ENCODE data around the gene CSF1. TPM values are rescaled to one million over a fixed set of nuclear protein-coding genes. Genes with fewer than 3 reads are reported as not detected.

CSF1 gene
- total and polyA plus RNA-seq, 2 experiments from 2014 or later, result 9.1 to 19.1 TPM

DNA sequence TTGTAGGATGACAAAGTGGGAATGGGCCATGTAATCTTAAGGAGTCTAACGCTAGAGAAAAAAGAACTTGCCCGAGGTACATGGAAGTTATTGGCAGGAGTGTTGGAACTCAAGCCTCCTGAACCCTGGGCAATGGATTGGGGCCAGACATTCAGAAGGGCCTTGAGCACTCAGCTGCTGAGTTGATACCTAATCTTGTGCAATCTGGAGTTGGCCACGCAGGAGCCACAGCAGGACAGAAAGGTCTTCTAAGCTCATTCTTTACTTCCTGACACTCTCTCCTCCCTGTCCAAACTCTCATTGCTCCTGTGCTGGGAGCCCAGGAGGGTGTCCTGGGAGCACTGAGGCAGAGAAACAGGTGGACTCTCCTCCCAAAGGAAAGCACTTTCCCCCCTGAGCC lies 25.1 kb upstream of the CSF1 start:
- no peaks in the 10 kb centered on the region for H4K20me1 ChIP-seq (ENCODE audit: insufficient read depth, poor library complexity, severe bottlenecking)
- no peaks in the 10 kb centered on the region for H3K79me2 ChIP-seq
- H2AFZ ChIP-seq, result no peak overlapping the region
- no peaks in the 10 kb centered on the region for H3K9me2 ChIP-seq (replicated peaks; ENCODE audit: insufficient read depth)
- no peaks in the 10 kb centered on the region for H3K9me3 ChIP-seq (ENCODE audit: low read depth)
- H3K4me3 ChIP-seq, result no peak overlapping the region
- DNase-seq (ENCODE audit: low spot score), result no peak
- H3K4me2 ChIP-seq, result no peak overlapping the region
- 84% methylated on average over 3 of the region's 3 CpGs for WGBS (ENCODE audit: low lambda C conversion rate, missing lambda C conversion rate)
- H3K4me1 ChIP-seq (ENCODE audit: insufficient read depth), result no peaks in the 10 kb centered on the region
- no peaks in the 10 kb centered on the region for H3K36me3 ChIP-seq (replicated peaks; ENCODE audit: insufficient read depth, low read depth)
- no peaks in the 10 kb centered on the region for H3K27me3 ChIP-seq
- TF ChIP-seq EZH2phosphoT487 (IDR thresholded peaks at IDR 0.05; ENCODE audit: low read depth, severe bottlenecking, unreplicated experiment) (no peak), EZH2 (IDR thresholded peaks at IDR 0.05; ENCODE audit: borderline replicate concordance) (no peak)
- TF ChIP-seq, protein P1, sequence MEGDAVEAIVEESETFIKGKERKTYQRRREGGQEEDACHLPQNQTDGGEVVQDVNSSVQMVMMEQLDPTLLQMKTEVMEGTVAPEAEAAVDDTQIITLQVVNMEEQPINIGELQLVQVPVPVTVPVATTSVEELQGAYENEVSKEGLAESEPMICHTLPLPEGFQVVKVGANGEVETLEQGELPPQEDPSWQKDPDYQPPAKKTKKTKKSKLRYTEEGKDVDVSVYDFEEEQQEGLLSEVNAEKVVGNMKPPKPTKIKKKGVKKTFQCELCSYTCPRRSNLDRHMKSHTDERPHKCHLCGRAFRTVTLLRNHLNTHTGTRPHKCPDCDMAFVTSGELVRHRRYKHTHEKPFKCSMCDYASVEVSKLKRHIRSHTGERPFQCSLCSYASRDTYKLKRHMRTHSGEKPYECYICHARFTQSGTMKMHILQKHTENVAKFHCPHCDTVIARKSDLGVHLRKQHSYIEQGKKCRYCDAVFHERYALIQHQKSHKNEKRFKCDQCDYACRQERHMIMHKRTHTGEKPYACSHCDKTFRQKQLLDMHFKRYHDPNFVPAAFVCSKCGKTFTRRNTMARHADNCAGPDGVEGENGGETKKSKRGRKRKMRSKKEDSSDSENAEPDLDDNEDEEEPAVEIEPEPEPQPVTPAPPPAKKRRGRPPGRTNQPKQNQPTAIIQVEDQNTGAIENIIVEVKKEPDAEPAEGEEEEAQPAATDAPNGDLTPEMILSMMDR (IDR thresholded peaks at IDR 0.05; ENCODE audit: poor library complexity), result no peak
- H3K27ac ChIP-seq, result no peak overlapping the region

DNA sequence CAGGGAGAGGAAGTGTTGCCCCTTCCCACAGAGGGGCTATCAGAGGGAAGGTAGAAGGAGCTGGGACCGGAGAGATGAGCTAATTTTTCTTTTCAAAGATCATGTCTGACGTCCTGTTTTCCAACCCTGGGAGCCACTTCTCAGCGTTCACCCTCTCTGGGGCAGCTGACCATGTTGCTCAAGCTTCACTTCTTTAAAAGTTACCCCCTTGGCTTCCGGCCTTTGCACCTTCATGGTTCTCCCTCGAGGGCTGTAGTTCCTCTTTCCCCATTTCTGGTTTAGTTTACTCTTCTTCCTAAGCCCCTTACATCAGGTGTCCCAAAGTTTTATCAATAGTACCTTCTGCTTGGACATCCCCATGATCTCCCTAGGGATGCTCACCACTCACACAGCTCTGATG lies 23.8 kb upstream of the CSF1 start:
- Histone ChIP-seq H3K36me3 (replicated peaks; ENCODE audit: insufficient read depth, low read depth) (no peaks in the 10 kb centered on the region), H3K4me2 (no peak overlapping the region), H4K20me1 (ENCODE audit: insufficient read depth, poor library complexity, severe bottlenecking) (no peaks in the 10 kb centered on the region), H3K9me3 (ENCODE audit: low read depth) (no peaks in the 10 kb centered on the region), H2AFZ (no peak overlapping the region), H3K4me3 (no peak overlapping the region), H3K4me1 (ENCODE audit: insufficient read depth) (no peaks in the 10 kb centered on the region), H3K9me2 (replicated peaks; ENCODE audit: insufficient read depth) (no peaks in the 10 kb centered on the region), H3K79me2 (no peaks in the 10 kb centered on the region), H3K27ac (no peak overlapping the region), H3K27me3 (no peaks in the 10 kb centered on the region)
- no peak for DNase-seq (ENCODE audit: low spot score)
- WGBS (ENCODE audit: low lambda C conversion rate, missing lambda C conversion rate), result 91% methylated on average over 5 of the region's 5 CpGs
- TF ChIP-seq EZH2phosphoT487 (IDR thresholded peaks at IDR 0.05; ENCODE audit: low read depth, severe bottlenecking, unreplicated experiment) (no peak), EZH2 (IDR thresholded peaks at IDR 0.05; ENCODE audit: borderline replicate concordance) (no peak)
- TF ChIP-seq, protein P1 (IDR thresholded peaks at IDR 0.05; ENCODE audit: poor library complexity), result no peak

DNA sequence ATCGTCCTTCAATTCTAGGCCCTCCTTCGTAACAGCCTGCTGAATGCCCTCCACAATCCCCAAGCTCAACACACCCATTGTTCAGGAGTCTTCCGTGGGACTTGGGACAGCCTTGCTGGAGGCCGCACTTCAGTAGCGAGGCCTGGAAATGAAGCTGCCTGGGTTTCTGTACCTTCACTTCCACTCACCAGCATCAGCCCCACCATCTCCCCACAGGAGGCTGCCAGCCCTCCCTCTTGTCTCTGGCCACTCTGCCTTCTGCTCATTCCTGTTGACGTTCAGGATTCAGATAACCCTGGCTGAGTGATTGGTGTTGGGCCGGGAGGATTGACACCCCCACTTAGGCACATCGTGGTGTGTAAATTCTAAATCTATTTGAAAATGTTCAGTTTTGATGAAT lies 23.4 kb upstream of the CSF1 start:
- no peaks in the 10 kb centered on the region for H3K27me3 ChIP-seq
- no peaks in the 10 kb centered on the region for H3K9me2 ChIP-seq (replicated peaks; ENCODE audit: insufficient read depth)
- H3K4me2 ChIP-seq, result no peak overlapping the region
- no peak overlapping the region for H3K4me3 ChIP-seq
- H3K4me1 ChIP-seq (ENCODE audit: insufficient read depth), result no peaks in the 10 kb centered on the region
- H4K20me1 ChIP-seq (ENCODE audit: insufficient read depth, poor library complexity, severe bottlenecking), result no peaks in the 10 kb centered on the region
- DNase-seq (ENCODE audit: low spot score), result no peak
- TF ChIP-seq EZH2 (IDR thresholded peaks at IDR 0.05; ENCODE audit: borderline replicate concordance), result no peak
- TF ChIP-seq, protein P1 (IDR thresholded peaks at IDR 0.05; ENCODE audit: poor library complexity), result no peak
- no peak for TF ChIP-seq EZH2phosphoT487 (IDR thresholded peaks at IDR 0.05; ENCODE audit: low read depth, severe bottlenecking, unreplicated experiment)
- H3K79me2 ChIP-seq, result no peaks in the 10 kb centered on the region
- WGBS (ENCODE audit: low lambda C conversion rate, missing lambda C conversion rate), result 81% methylated on average over 8 of the region's 8 CpGs
- H3K36me3 ChIP-seq (replicated peaks; ENCODE audit: insufficient read depth, low read depth), result no peaks in the 10 kb centered on the region
- H3K9me3 ChIP-seq (ENCODE audit: low read depth), result no peaks in the 10 kb centered on the region
- H2AFZ ChIP-seq, result no peak overlapping the region
- no peak overlapping the region for H3K27ac ChIP-seq

DNA sequence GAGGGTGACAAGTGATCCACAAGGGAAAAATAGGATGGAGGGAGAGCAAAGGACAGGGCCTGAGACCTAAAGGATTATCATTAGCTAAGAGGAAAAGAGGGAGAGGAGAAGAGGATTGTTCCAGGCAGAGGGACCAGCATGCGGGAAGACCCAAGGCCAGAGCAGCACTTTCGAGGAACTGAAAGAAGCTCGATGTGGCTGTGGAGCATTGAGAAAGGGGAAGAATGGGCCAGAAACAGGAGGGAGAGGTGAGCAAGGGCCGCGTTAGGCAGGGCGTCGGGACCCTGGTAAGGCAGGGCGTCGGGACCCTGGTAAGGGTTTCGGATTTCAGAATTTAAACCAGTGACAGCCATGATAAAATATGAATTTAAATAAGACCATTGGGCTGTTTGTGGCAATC lies 22.8 kb upstream of the CSF1 start:
- 91% methylated on average over 10 of the region's 10 CpGs for WGBS (ENCODE audit: low lambda C conversion rate, missing lambda C conversion rate)
- no peaks in the 10 kb centered on the region for H3K4me1 ChIP-seq (ENCODE audit: insufficient read depth)

More for the DNA sequence above, 22.8 kb upstream of the CSF1 start:
- no peak overlapping the region for H3K4me2 ChIP-seq
- H3K27me3 ChIP-seq, result no peaks in the 10 kb centered on the region
- H2AFZ ChIP-seq, result no peak overlapping the region
- H3K36me3 ChIP-seq (replicated peaks; ENCODE audit: insufficient read depth, low read depth), result no peaks in the 10 kb centered on the region
- H4K20me1 ChIP-seq (ENCODE audit: insufficient read depth, poor library complexity, severe bottlenecking), result no peaks in the 10 kb centered on the region
- H3K9me2 ChIP-seq (replicated peaks; ENCODE audit: insufficient read depth), result no peaks in the 10 kb centered on the region
- no peaks in the 10 kb centered on the region for H3K79me2 ChIP-seq
- no peak for TF ChIP-seq EZH2 (IDR thresholded peaks at IDR 0.05; ENCODE audit: borderline replicate concordance)
- no peak for TF ChIP-seq EZH2phosphoT487 (IDR thresholded peaks at IDR 0.05; ENCODE audit: low read depth, severe bottlenecking, unreplicated experiment)
- TF ChIP-seq, protein P1 (IDR thresholded peaks at IDR 0.05; ENCODE audit: poor library complexity), result no peak
- no peak for DNase-seq (ENCODE audit: low spot score)
- H3K27ac ChIP-seq, result no peak overlapping the region
- no peak overlapping the region for H3K4me3 ChIP-seq
- no peaks in the 10 kb centered on the region for H3K9me3 ChIP-seq (ENCODE audit: low read depth)
